Measurements from ENCODE around the gene FAM237B.
"Not testable (repeated sequence)": the region's sequence is repeated elsewhere in the genome, so short reads cannot be mapped to it uniquely, and the experiment has no call there.

DNA sequence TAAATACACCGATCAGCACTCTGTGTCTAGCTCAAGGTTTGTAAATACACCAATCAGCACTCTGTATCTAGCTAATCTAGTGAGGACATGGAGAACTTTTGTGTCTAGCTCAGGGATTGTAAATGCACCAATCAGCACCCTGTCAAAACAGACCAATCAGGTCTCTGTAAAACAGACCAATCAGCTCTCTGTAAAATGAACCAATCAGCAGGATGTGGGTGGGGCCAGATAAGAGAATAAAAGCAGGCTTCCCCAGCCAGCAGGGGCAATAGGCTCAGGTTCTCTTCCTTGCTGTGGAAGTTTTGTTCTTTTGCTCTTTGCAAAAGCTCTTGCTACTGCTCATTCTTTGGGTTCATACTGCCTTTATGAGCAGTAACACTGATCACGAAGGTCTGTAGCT lies 13.8 kb upstream of the FAM237B start:
- TF ChIP-seq, protein P1, sequence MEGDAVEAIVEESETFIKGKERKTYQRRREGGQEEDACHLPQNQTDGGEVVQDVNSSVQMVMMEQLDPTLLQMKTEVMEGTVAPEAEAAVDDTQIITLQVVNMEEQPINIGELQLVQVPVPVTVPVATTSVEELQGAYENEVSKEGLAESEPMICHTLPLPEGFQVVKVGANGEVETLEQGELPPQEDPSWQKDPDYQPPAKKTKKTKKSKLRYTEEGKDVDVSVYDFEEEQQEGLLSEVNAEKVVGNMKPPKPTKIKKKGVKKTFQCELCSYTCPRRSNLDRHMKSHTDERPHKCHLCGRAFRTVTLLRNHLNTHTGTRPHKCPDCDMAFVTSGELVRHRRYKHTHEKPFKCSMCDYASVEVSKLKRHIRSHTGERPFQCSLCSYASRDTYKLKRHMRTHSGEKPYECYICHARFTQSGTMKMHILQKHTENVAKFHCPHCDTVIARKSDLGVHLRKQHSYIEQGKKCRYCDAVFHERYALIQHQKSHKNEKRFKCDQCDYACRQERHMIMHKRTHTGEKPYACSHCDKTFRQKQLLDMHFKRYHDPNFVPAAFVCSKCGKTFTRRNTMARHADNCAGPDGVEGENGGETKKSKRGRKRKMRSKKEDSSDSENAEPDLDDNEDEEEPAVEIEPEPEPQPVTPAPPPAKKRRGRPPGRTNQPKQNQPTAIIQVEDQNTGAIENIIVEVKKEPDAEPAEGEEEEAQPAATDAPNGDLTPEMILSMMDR (IDR thresholded peaks at IDR 0.05) = not testable (repeated sequence)
- TF ChIP-seq POLR2A (IDR thresholded peaks at IDR 0.05) = not testable (repeated sequence)
